Iris pigment epithelial cell (primary cell): ENCODE results near the gene SC5D.

ENCODE experiments used
- DNase-seq: peaks from one replicate; pipeline ENCODE4 v3.0.0-alpha.2; 2011; ENCODE audit warnings: low read depth

Gene SC5D

GRCh38 chr11:121291896-121292494 lies 576 bp upstream of the SC5D start:
- no peak for DNase-seq

- DNase-seq, result peak; percentile 42
These were observed 670 bp downstream of the SC5D start for GRCh38 chr11:121293288-121293594.

DNA sequence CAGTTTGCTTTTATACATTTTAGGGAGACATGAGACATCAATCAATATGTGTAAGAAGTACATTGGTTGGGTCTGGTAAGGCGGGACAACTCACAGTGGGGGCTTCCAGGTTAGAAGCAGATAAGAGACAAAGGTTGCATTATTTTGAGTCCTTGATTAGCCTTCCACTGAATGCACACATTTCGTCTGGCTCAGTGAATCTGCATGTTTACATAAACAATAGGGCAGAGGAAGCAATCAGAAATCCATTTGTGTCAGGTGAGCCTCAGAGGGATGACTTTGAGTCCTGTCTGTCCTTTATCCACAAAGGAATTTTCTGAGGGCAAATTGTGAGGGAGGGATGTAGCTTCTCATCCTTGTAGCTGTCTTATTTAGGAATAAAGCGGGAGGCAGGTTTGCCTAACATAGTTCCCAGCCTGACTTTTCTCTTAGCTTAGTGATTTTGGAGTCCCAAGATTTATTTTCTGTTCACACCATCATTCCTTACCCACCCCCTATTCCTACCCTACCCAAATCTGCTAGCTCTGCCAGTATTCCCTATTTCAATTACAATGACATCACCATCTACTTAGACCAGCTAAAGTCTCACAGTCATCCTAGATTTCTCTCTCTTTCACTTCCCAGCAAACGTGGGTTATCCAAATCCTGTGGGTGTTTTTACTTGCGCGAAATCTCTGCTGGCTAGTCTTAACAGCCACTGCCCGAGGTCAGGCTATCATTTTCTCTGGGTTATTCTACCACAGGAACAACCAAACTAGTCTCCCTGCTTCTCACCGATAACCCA lies 2.9 kb downstream of the SC5D start:
- DNase-seq, result no peak

GRCh38 chr11:121297872-121298271 lies 5.3 kb downstream of the SC5D start:
- no peak for DNase-seq

GRCh38 chr11:121298774-121299173 lies 6.2 kb downstream of the SC5D start:
- no peak for DNase-seq

DNA sequence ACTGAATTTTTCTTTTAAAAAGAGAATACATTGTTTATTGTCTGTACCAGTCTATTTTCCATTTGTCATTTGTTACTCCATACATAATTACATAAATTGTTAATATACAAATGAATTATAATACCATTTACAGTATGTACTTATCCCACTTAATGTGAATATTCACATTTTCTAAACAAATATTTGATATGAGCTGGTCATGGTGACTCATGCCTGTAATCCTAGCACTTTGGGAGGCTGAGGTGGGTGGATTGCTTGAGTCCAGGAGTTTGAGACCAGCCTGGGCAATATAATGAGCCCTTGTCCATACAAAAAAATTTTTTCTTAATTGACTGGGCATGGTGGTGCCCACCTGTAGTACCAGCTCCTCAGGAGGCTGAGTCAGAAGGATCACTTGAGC lies 6.8 kb downstream of the SC5D start:
- DNase-seq, result peak; percentile 17

- no peak for DNase-seq
These were observed 7.9 kb downstream of the SC5D start for GRCh38 chr11:121300313-121300971.

DNA sequence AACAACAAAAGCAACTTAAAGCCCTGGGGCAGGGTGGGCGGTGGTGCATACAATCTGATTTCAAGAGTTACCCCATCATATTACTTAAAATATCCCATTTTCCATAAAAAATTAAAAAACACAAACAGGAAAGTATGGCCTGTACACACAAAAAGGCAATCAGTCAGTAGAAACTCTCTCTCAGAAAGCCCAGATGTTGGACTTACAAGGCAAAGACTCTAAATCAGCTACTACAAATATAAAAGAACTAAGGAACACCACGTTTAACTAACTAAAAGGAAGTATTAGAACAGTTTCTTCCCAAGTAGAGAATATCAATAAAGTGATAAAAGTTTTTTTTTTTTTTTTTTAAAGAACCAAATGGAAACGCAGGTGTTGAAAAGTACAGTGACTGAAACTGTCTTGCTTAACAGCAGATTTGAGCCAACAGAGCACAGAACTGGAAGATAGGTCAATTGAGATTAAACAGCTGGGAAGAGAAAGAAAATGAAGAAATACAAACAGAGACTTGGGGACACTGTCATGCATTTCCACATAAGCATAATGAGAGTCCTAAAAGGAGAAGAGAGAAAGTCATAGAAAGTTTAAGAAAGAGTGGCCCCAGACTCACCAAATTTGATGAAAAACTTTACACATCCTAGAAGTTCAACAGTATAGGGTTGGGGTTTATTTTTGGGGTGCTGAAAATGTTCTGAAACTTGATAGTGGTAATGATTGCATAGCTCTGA lies 8.6 kb downstream of the SC5D start:
- no peak for DNase-seq

DNA sequence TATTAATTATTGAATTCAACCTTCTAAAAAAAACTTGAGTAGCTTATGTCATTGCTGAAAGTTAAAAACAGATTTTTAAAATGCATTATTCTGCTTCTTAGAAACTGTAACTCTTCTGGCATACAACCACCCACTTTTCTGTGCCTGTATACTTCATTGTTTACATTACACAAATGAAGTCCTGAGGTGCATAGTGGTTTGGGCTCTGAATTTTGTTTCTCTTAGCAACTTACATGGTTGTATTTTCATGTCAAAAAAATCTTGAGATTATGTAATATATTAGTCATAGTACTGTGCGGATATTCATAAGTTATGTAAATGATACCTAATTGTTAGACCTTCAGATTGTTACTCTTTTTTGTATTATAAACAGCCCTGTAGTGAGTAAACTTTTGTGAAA lies 12.2 kb downstream of the SC5D start:
- peak; percentile 21 for DNase-seq

DNA sequence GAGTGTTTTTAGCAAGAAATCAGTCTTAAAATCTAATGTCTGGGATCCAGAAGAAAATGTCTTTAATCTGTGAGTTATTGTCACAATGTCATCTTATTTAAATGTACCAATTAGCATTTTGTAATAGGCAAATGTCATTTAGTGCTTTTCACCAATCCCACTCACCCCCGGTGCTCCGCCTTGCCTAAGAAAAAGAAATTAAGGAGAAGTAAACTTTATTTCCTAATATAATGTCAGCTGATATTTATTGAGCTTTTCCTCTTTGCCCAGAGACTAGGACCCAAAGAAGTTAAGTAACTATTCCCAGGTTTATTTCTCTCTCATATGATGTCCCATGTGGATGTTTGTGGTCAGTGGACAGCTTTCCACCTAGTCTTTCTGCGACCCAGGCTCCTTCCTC lies 16.2 kb downstream of the SC5D start:
- no peak for DNase-seq

DNA sequence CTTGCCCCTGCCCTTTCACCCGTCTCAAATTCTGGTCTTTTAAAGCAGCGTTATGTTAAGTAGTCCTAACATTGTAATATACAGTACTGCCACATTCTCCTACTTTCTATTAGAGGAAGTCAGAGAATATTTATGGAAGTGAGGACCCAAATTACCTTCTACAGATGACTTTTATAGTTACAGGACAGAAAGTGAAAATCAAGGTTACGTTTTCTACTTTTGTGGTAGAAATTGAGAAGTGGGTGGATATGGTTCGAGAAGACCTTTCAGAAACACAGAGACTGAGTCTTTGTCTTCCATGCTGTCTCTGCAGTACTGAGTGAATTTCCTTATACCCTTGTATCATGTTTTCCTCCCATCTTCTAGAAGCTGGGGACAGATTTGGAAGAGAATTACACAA lies 17.1 kb downstream of the SC5D start:
- no peak for DNase-seq

DNA sequence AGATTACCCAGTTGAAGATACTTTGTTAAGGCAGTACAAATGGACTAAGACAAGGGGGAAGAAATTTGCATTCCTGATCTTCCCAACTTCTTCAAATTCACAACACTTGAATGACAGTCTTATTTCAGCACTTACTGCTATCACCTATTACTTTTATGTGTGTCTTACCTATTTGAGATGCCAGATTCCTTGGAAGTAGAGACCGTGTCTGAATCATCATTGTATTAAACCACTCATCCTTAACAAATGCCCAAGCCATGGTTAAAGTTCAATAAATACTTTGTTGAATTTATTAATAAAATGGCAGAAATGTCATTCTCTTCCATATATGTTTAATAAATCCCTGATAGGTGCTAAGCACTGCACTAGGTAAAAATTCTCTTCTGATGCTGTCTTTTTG lies 18.3 kb downstream of the SC5D start:
- no peak for DNase-seq

GRCh38 chr11:121311373-121311772 lies 18.8 kb downstream of the SC5D start:
- no peak for DNase-seq

GRCh38 chr11:121312483-121312882 lies 19.9 kb downstream of the SC5D start:
- no peak for DNase-seq

DNA sequence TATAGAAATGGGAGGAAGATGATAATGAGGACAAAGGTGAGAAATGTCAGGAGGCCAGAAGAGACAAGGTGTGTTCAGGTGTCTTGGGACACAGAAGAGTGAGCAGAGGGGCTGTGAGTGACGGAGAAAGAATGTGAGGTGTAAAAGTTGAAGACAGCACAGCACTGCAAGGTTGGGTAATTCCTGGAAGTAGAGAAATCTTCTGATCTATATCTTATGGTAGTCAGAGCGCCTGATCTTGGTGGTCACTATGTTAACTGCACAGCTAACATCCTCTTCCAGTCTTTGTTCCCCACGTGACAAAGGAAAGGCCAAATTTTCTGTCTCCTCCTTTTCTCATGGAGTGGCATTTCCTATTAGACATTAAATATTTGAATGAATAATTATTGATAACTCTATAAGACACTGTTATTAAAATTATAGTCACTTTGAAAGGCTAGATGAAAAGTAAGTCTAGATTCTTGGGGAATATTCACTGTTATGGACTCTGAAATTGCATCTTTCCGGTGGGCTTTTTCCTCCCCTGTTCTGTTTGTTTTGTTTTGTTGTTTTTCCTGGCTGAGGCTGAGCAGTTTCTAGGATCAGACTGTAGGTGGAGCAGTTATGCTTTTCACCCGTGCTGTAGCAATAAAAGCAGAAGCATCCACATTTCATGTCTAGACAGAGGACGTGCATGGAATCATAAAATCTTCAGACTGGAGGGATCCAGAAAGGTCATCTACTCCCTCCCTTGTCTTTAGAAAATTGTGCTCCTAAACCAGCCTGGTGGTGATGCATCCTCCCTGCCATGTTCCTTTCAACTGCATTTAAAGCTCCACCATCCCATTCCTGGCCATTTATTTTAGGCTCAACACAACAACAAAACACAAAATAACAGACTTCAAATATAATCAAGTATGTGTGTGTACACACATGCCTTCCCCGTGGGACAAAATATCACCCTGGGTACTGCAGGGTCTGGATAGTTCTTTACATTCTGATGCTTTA lies 26.6 kb downstream of the SC5D start:
- DNase-seq, result peak; percentile 54

DNA sequence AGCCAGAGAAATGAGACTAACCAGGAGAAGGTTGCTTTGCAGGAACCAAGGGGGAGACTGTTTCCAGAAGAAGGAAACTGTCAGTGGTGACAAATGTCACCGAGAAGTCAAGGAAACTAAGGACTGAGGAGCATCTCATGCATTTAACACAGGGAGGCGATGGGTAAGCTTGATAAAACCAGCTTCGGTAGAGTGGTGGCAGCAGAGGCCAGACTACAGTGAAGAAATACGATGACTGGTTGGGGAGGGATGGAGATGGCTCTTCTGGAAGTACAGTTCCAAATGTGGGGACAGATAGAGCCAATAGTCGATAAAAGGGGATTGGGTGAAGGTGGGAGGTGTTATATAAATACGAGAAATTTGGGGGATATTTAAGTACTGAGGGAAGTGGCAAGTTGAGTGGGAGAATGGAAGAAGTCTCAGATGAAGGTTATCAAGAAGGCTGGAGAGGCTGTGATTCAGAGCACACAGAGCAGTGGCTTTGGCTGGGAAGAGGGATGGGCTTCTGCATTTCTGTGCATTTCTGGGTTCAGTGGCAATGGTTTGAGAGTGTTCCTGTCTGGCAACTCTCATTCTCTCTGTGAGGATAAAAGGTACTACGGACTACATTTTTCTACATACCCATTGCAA lies 29.2 kb downstream of the SC5D start:
- DNase-seq, result no peak

DNA sequence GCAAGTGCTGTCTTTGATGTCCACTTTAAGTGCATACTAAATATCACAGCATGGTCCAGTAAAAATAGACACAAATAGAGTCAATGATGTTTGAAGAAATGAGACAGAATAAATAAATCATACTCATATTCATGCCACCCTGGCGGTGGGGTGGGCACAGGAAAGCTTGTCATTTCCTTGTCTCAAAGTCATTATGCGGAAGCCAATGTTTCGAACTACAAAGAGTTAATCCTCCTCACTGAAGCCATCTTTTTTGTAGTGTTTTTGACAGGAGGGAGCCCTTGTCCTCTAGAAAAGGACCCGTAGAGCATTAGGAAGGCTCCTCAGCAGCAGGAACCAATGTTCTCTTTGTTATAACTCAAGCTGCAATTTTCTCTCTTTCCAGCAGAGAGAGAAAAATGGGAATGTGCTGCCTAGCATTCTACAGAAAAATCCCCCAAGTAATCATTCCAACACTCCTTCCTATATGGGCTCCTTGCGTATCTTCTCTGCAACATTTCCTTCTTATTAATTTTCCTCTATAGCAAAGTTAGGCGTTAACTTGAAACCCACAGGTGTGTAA lies 30.6 kb downstream of the SC5D start:
- no peak for DNase-seq

DNA sequence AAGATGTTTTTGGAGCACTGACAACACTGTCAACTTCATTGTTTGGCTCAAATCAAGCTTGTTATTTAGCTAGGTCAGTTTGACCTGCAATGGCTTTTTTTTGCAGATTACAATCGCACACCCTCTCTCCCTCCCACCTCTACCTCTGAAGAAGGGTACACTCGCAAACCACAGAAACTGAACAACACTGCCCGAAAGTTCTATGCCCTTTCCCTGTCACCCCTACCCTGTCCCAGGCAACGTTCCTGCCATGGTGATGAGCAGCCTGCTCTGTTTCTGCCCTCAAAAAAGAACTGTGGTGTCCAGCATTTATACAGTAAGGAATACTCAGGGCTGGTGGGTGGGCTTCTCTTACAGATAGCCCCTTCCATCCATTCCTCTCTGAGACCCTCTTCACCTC lies 33.7 kb downstream of the SC5D start:
- DNase-seq, result no peak

DNA sequence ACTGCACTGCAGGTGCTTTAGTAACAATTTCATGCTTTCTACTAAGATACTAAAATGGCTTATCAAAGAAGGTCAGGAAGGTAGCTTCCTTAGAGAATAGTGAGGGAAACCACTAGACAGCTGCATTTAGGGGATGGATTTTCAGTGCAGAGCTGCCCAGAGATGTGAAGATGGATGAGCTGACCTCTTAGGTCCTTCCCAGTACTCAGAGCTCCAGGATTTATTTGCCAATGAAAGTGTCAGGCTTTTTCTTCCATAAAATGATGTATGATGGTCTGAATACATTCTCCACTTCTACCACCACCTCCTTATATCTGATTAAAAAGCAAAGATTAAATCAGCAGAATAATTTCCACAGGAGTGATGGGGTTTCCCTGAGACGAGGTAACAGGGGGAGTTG lies 35.0 kb downstream of the SC5D start:
- DNase-seq, result no peak

DNA sequence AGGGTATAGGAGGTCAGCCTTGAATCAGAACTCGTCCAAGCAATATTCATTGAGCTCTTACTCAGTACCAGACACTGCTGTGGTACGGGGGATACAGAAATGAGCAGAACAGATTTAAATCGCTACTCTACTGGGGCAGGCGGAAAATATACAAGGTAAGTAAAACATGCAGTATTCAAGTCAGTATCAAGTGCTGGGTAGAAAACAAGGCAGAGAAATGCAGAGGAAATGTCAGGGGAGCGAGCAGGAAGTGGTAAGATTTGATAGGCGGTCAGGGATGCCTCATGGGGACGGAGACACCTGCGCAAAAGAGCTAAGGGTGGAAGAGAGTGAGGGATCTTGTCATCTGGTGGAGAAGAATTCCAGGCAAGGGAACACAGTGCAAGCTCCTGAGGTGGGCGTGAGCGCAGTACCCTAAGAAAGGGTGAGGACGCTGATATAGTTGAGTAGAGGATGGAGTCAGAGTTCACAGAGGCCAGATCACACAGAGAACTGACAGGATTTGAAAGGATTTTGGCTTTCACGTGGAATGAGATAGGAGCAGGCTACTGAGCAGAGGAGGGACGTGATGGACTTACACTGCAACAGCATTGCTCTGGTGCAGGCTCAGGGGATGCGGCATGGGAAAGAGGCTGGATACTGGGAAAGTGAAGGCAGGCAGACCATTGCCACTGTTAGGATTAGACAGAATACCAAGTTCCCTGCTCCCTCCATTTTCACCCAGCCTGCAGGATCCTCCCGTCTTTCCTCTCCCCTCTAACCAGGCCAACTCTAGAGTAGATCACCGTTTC lies 35.8 kb downstream of the SC5D start:
- no peak for DNase-seq
